ENCODE results near the gene CCL3.
"Not testable (repeated sequence)": the region's sequence is repeated elsewhere in the genome, so short reads cannot be mapped to it uniquely, and the experiment has no call there.

The CCL3 gene

DNA sequence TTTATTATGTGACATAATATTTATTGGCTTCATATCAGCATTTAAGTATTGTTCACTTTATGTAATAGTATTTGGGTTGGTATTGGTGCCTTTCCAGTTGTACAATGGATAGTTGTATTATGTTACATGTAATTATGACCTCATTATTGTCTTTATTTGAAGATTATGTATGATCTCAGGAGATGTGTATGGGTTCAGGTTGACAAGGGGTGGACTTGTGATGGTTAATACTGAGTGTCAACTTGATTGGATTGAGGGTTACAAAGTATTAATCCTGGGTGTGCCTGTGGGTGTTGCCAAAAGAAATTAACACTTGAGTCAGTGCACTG, 25.7 kb upstream of the CCL3 start:
- DNase-seq (ENCODE audit: low read depth in 2 of 2), result not testable (repeated sequence)

DNA sequence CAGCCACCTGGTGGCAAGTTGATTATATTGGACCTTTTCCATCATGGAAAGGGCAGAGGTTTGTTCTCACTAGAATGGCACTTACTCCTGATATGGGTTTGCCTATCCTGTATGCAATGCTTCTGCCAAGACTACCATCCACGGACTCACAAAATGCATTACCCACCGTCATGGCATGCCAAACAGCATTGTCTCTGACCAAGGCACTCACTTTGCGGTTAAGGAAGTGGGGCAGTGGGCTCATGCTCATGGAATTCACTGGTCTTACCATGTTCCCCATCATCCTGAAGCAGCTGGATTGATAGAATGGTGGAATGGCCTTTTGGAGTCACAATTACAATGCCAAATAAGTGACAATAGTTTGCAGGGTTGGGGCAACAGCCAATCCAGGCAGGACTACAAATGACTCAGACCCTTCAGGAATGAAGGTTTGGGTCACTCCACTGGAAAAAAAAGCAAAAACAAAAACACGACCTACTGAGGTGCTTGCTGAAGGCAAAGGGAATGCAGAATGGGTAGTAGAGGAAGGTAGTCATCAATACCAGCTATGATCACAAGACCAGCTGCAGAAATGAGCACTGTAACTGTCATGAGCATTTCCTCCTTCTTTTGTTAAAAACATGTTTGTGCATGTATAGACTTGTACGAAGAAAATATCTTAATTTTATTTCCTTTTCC, 25.2 kb upstream of the CCL3 start:
- DNase-seq (ENCODE audit: low read depth in 2 of 2), result not testable (repeated sequence)

DNA sequence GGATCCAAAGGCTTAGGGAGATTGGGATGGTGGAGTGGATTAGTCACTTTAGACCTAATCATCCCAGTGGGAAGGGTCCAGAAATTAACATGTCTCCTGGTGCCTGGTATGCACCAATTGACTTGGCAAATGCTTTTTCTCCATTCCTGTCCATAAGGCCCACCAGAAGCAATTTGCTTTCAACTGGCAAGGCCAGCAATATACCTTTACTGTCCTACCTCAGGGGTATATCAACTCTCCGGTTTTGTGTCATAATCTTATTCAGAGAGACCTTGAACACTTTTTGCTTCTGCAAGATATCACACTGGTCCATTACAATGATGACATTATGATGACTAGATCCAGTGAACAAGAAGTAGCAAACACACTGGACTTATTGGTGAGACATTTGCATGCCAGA, 23.2 kb upstream of the CCL3 start:
- not testable (repeated sequence) for DNase-seq (ENCODE audit: low read depth in 2 of 2)

DNA sequence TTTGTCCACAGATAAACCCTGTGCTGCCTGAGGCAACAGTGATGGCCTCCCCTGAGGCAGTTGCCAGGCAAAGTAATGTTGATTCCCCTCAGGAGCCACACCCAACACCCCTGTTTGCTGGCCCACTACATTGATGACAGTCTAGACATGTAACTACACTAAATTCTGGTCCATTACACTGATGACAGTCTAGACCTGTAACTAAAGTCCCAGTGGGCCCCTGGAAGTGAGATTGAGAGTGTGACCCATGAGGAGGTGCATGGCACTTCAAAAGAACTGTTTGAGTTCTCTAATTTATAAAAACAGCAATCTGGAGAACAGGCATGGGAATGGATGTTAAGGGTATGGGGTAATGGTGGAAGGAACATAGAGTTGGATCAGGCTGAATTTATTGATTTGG, 22.6 kb upstream of the CCL3 start:
- no peak for DNase-seq (ENCODE audit: low read depth in 2 of 2)

DNA sequence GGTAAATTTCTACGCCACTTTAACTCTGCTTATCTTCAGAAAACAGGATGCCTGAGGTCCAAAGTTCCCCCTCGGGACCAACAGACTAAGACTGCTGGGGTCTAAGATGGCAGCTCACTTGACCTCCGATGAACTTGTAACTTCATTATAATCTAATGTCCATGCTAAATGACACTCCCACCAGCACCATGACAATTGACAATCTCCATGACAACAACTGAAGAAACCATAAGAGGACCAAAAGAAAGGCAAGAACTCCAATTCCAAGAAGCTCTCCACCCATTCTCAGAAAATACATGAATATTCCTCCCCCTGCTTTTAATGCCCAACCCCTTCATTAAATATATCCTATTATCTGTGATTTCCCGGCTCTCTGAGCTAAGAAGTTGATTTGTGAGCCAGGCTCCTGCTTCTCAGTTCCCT, 21.1 kb upstream of the CCL3 start:
- DNase-seq (ENCODE audit: low read depth in 2 of 2), result no peak

DNA sequence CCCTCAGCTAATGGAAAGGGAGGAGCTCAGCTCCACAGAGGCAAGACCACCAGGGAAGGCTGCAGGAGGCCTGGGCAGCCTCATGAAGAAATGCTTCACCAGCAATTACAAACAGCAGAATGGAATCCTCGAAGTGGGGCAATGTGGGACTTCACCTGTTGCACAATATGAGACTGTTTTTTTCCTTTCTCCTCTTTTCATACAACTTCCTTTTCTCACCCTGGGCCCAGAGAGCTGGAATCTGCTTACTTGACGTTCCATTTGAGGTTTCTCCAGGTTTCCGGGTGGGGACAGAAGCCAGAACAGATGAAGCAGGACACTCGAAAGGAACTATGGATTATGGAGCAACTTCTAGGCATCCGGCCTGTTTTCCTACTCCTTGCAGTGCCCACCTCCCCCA, 18.3 kb upstream of the CCL3 start:
- not testable (repeated sequence) for DNase-seq (ENCODE audit: low read depth in 2 of 2)

DNA sequence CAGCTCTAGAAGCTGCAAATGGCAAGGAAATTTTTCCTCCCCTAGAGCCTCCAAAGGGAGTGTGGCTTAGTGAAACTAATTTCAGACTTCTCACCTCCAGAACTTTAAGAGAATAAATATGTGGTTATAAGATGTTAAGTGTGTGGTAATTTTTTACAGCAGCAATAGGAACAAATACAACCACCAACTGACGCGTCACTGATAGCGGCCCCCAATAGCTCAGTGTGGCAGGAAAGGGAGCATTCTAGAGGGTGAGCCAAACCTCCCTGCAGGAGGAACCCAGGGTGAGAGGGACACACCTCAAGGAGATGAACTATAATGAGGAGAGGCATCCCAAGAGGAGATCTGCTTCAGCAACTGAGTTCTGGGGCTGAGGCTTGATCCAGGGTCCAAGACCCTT, 17.7 kb upstream of the CCL3 start:
- DNase-seq (ENCODE audit: low read depth in 2 of 2), result no peak

DNA sequence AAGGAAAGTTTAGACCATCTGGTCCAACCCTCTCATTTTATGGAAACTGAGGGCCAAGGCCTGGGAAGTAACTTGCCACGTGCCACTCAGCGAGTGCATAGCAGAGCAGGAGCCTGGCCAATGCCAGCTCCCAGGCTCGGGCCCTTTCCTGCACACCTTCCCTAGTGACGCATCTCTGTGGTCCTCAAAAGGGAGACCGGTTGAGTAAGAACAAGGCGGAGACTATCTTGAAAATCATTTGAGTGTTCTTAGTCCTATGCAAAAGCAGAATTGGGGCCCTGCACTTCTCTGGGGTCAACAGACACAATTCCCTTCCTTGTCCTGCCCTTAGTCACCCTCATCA, 16.5 kb upstream of the CCL3 start:
- no peak for DNase-seq (ENCODE audit: low read depth in 2 of 2)

DNA sequence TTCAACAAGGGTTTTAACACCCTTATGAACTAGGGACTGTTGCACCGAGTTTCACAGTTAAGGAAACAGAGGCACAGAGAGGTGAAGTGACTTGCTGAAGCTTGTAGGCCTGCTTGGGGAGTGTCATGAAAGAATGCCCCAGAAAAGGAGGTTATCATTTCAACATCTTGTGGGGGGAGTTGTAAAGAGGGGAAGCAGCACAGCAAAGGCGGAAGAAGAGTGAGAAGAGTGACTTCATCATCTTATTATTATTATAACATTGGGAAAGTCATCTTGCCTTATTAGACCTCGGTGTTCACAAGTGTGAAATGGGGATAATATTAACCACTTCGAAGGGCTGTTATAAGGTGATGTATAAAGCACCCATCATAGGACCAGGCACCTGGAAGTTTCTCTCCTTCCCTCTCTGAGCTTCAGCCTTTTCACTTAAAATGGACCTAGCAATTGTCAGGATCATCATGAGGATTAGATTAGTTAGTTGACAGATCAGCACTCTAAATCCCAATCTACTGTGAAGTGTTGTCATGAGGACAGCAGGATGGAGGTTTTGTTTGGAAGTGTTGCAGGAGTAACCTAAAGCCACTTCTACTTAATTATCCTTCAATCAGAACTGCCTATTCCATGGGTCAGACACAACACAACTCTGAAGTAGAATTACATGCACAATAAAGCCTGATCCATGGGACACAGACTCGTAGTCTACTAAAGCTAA, 16.0 kb upstream of the CCL3 start:
- DNase-seq (ENCODE audit: low read depth in 2 of 2), result no peak

DNA sequence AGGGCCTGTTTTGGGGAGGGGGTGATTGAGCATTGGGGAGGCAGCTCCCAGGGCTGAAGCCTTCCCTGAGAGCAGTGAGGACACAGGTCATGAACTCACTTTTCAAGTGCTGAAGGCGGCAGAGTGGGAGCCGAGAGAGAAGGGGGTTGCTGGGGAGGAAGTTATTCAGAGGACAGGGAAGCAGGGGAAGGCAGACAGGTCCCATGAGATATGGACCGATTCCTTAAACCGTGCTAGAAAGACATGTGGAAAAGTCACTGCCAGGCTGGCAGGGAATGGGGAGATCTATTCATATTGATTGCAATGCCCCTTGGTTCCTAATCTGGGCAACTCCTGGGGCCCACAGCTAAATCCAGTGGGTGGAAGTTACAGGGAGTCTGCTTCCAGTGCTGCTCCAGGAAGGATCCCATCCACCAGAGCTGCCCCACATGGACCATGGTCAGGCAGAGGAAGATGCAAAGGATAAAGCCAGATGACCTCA, 14.8 kb upstream of the CCL3 start:
- DNase-seq (ENCODE audit: low read depth in 2 of 2), result no peak

DNA sequence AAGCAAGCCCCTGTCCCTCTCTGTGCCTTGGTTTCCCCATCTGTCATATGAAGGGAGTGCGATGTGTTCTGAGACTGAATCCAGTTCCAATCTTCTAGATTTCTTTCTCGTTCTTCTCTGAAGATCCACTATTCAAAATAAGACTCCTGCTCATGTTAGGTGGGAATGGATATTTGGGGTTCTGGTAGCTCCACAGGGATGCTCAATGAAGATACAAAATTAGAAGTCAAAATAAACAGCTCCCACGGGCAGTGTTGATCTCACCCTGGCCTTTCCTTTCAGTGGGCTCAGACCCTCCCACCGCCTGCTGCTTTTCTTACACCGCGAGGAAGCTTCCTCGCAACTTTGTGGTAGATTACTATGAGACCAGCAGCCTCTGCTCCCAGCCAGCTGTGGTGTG, 14.3 kb upstream of the CCL3 start:
- DNase-seq (ENCODE audit: low read depth in 2 of 2), result not testable (repeated sequence)

DNA sequence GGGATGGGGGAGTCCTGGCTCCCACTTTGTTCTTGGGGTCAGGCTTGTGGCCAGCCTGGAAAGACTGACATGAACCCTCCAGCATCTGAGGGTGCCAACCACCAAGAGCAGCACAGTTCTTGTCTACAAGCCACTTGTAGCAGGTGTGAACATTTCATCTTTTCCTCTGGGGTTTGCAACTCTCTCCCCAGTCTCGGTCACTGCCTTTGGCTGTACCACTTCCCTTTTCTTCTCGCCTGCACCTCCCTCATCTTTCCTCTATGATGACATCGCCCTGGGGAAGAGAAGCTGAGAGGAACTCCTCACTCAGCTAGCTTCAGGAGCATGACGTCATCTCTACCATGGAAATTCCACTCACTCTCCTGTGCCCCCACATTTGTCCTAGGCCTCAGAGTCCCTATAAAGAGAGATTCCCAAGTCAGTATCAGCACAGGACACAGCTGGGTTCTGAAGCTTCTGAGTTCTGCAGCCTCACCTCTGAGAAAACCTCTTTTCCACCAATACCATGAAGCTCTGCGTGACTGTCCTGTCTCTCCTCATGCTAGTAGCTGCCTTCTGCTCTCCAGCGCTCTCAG, 13.5 kb upstream of the CCL3 start, which contains the start of gene CCL4:
Gene CCL4, plus strand, starts transcription at position 427 of the 575 bp plus-strand sequence. Its CDS starts 79 bp downstream, at position 506.
- DNase-seq (ENCODE audit: low read depth in 2 of 2), result not testable (repeated sequence)

DNA sequence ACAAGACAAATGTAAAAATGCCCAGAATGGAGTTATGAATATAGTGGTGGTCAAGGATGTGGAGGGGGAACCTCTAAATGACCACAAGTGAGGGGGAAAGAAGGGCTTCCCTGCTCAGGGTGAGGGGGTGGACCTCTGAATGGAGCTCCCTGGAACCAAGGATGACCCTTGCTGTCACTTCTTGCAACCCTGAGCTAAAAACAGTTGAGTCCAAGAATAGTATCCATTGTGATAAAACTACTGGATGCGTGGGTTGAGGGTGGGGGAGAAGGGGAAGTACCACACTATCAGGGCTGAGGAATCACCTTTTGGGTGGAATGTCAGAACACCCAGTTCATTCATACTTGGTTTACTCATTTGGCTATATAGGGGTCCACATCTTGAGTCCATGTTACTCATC, 9.1 kb upstream of the CCL3 start:
- DNase-seq (ENCODE audit: low read depth in 2 of 2), result not testable (repeated sequence)

DNA sequence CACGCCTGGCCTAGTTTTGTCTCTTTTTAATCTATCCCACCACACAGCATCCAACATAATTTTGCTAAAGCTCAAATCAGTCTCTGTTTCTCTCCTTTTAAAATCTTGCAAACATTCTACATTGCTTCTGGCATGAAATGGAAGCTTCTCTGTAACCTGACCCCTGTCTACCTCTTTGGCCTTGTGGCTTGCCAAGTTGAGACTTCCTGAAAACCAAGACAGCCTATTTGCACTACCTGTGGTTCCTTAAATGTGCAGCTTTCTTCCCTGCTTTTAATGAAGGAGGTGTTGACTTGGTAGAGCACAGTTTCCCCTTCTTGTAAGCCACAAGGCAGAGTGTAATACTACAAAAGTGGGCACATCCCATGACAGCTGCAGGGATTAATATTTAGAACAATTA, 6.0 kb upstream of the CCL3 start:
- no peak for DNase-seq (ENCODE audit: low read depth in 2 of 2)

DNA sequence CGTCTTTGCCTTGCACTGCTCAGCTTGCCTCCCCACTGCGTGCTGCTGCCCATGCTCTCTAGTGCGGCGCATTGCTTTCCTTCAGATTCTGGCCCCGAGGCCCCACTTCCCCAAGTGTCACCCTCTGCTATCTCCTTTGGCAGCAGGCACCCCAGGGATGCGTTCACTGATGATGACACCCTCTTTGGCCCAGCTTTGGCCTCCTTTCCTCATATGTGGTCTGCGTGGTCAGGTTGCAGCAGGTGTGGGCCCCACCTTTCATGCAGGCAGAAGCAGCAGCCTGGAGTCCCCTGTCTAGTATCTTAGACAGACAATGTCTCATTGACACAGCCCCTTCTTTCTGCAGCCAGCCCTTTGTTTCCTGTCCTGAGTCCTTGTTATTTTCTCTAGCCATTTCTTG, 4.8 kb upstream of the CCL3 start:
- DNase-seq (ENCODE audit: low read depth in 2 of 2), result no peak

DNA sequence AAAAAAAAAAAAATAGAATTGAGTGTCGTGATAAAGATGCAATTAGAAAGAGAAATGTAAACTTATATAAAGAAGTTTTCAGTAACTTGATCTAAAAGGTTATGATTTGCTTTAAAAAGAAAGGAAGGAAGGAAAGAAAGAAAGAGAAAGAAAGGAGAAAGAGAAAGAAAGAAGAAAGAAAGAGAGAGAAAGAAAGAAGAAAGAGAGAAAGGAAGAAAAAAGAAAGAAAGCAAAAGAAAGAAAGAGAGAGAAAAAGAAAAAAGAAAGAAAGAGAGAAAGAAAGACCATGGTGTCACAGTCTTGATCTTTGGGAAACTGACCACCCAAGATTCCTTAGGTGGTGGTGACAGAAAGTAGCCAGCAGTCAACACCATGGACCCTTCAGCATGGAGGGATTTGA, 4.3 kb upstream of the CCL3 start:
- no peak for DNase-seq (ENCODE audit: low read depth in 2 of 2)

DNA sequence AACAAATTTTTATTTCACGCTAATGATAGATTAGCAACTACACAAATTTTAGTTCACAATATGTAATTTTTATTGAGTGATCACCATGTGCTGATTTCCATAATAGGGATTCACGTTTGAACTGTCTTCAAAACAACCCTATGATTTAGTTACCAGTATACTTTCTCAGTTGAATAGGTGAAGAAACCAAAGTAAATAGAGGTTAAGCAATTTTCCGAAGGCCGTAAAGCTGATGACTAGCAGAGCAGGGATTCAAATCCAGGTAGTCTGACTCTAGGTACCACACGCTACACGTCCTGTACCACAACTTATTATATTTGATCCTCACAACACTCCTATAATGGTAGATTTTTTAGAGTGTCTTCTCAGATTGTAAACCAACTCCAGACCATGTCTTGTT, 2.8 kb upstream of the CCL3 start:
- DNase-seq (ENCODE audit: low read depth in 2 of 2), result not testable (repeated sequence)

DNA sequence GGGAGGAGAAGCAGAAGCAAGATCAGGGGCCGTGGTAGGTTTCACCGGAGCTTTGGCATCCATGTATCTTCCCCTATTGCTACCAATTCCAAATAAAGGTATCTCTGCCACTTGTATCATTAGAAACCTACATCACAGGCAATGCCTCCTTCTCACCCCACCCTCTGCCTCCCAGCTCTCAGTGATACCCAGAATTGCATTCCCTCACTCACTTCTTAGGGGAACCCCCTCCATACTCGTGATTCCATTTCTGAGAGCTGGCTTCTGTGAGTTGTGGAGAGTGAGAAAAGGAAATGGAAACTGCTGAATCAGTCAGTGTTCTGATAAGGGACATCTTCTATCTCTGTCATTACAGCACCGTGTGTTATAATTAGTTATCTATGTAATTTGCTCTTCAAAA, 2.3 kb upstream of the CCL3 start:
- no peak for DNase-seq (ENCODE audit: low read depth in 2 of 2)

DNA sequence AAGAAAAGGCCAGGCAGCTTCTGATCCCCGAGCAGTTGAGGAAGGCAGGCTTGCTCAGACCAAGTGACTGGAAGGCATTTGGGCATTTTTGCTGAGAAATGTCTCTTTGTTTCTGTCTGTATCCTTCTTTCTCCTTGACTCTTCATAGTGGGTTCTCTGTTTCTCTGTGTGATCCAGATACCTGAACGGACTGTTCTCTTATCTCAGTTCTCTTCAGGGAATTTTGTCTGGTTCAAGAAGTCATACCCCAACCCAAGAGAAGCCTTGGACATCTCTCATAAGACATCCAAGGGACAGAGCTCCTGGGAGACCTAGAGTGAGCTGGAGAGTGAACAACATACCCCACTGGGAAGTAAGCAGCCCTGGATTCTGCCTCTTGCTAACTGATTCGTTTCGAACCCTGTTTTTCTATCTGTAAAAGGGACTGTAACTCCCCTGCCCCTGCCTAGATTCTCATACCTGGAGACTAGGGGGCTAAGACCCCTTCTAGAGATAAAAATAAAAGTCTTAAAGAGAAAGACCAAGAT, 541 bp downstream of the CCL3 start:
- no peak for DNase-seq (ENCODE audit: low read depth in 2 of 2)

DNA sequence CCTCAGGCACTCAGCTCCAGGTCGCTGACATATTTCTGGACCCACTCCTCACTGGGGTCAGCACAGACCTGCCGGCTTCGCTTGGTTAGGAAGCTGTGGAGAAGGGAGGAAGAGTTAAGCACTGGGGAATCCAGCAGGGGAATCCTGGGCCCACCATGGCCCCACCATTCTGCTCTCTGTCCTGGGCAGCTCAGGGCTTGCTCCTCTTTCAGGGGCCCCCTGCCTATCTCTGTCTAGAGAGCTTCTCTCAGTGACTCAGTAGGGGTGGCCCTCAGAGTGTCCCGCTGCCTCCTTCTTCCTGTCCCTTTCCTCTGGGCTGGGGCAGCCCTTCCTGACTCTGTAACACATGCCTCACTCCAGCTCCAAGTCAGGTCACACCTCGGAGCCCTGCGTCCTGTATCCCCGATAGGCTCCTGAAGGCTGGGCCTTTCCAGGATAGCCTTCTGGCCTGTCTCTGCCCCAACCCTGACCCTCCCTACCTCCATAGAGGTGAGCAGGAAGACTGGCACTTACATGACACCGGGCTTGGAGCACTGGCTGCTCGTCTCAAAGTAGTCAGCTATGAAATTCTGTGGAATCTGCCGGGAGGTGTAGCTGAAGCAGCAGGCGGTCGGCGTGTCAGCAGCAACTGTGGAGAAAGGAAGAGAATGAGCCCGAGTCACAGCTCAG, 1.1 kb downstream of the CCL3 start:
- DNase-seq (ENCODE audit: low read depth in 2 of 2), result no peak

DNA sequence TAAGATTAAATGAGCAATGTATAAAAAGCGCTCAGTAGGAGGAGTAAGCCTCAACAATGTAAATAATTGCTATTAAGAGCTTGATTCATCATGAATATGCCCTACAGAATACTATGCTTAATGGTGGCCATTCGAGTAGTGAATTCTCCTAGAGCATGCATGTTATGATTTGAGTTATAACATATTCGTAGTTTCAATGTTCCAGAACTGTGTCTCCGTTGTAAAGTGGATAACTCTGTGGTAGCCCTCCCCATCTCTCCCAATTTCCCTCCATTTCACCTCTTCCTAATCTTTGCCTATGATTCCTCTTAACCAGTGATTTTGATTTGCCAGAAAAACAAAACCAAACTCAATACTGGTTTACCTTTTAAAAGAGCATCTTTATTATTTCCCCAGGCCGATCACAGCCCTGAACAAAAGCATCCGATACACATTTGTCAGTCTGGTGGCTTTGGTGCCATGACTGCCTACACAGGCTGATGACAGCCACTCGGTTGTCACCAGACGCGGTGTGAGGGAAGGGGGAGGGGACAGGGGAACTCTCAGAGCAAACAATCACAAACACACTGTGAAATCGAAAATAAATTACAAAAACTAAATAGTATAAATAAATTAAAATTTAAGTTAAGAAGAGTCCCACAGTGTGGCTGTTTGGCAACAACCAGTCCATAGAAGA, 1.9 kb downstream of the CCL3 start:
- DNase-seq (ENCODE audit: low read depth in 2 of 2), result not testable (repeated sequence)

DNA sequence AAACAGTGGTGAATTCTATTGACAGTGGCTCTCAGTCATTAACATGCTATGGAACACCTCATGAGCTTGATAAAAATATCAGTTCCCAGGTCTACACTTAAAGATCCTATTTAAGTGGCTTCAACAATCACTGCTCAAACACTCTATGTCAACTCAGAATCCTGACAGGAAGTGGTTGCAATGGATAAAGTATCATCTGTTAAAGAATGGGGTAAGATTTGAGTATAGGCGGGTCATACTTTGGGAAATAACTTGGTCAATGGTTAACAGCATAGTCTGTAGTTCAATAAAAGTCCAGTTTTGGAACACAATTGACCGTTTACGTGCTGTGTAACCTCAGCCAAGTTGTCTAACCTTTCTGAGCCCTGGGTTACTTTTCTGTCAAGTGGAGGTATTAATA, 2.5 kb downstream of the CCL3 start:
- not testable (repeated sequence) for DNase-seq (ENCODE audit: low read depth in 2 of 2)

Data from fibroblast of skin of left biceps (primary cell).